Tibial nerve (tissue), 4 donors: ENCODE data around the gene NOTCH3. TPM values are rescaled to one million over a fixed set of nuclear protein-coding genes. Genes with fewer than 3 reads are reported as not detected.

Source experiments
- DNase-seq, 2 donors: peaks; one replicate each; pipeline ENCODE4 v3.0.0-alpha.2; 2019; ENCODE audit warnings: low spot score in 2 of 2
- H3K27ac ChIP-seq, 4 donors: fragments of 200-600 bp; sonication (generic) in 3 of 4; one replicate each; pipeline ENCODE4 v1.5.1; 2017 to 2019; ENCODE audit warnings: mild to moderate bottlenecking in 1 of 4
- H3K27me3 ChIP-seq, 2 donors: fragments of 200-600 bp; sonication (generic) in 1 of 2; one replicate each; pipeline versions ENCODE4 v1.5.1 to v1.6.0; 2017 to 2019
- H3K36me3 ChIP-seq, 3 donors: fragments of 200-600 bp; sonication (generic); one replicate each; pipeline ENCODE4 v1.5.1; 2018 to 2019
- H3K4me1 ChIP-seq, 4 donors: fragments of 200-600 bp; sonication (generic) in 3 of 4; one replicate each; pipeline ENCODE4 v1.5.1; 2017 to 2019
- H3K4me3 ChIP-seq, 4 donors: fragments of 200-600 bp; sonication (generic) in 3 of 4; one replicate each; pipeline ENCODE4 v1.5.1; 2017 to 2019; ENCODE audit warnings: mild to moderate bottlenecking in 1 of 4, moderate library complexity in 1 of 4
- H3K9me3 ChIP-seq, 4 donors: fragments of 200-600 bp; sonication (generic) in 3 of 4; one replicate each; pipeline ENCODE4 v1.5.1; 2017 to 2019
- CTCF ChIP-seq, 5 experiments: fragments of 200-600 bp in 3 of 5; fragments of 450-650 bp in 2 of 5; sonication (generic) in 3 of 5; IDR thresholded peaks; one replicate each; pipeline ENCODE4 v1.5.1; 2016 to 2019; ENCODE audit warnings: antibody characterized with exemption in 5 of 5, mild to moderate bottlenecking in 3 of 5, moderate library complexity in 2 of 5
- EP300 ChIP-seq, 2 donors: sonication (generic); formaldehyde crosslinking; IDR thresholded peaks; one replicate each; pipeline ENCODE4 v1.6.1; 2017; ENCODE audit warnings: antibody characterized with exemption in 2 of 2, mild to moderate bottlenecking in 1 of 2
- POLR2A ChIP-seq, 2 donors: fragments of 450-650 bp; IDR thresholded peaks; one replicate each; pipeline ENCODE4 v1.6.1; 2017; ENCODE audit warnings: antibody characterized with exemption in 2 of 2, mild to moderate bottlenecking in 2 of 2, moderate library complexity in 2 of 2
- WGBS, 2 donors: methylation state at CpG; one replicate each; pipeline ENCODE4 v1.1.5; 2018; 5-methylcytosine and 5-hydroxymethylcytosine counted together
- total RNA-seq, 4 donors: library from RNA; depleted of rRNA; stranded (reverse); fragments of >200 nt; gene quantifications; one replicate each; pipeline ENCODE4 v1.1.0, GENCODE V29; 2016

The NOTCH3 gene
- total RNA-seq, 4 donors from 2014 or later: 34.3 to 86.1 (median 53.2) TPM

- TF ChIP-seq POLR2A (IDR thresholded peaks at IDR 0.05): no peak
- no peak for TF ChIP-seq CTCF (IDR thresholded peaks at IDR 0.05)
- no peak for TF ChIP-seq EP300 (IDR thresholded peaks at IDR 0.05)
- Histone ChIP-seq H3K27ac (peak overlapping the region in 1 of 4 donors; percentile 86), H3K9me3 (no peaks in the 10 kb centered on the region), H3K36me3 (no peaks in the 10 kb centered on the region), H3K27me3 (peaks cover 0 to 26% of the 10 kb centered on the region in 2 donors), H3K4me3 (peak overlapping the region in 1 of 4 donors; percentile 58), H3K4me1 (peaks cover 0 to 34% (median 16%) of the 10 kb centered on the region in 4 donors)
- DNase-seq: no peak
- 90 to 92% methylated on average over 18 of the region's 18 CpGs for WGBS, 2 donors
Observed at GRCh38 chr19:15201374-15202023, 704 bp upstream of the NOTCH3 start.

- Histone ChIP-seq H3K27me3 (peaks cover 0 to 39% of the 10 kb centered on the region in 2 donors), H3K9me3 (no peaks in the 10 kb centered on the region), H3K4me1 (peaks cover 0 to 50% (median 16%) of the 10 kb centered on the region in 4 donors), H3K4me3 (peak overlapping the region; percentile 36 to 58 (median 46)), H3K27ac (peak overlapping the region; percentile 28 to 88 (median 79)), H3K36me3 (no peaks in the 10 kb centered on the region)
- 6 to 16% methylated on average over 6 to 12 of the region's 82 CpGs for WGBS, 2 donors
- no peak for TF ChIP-seq POLR2A (IDR thresholded peaks at IDR 0.05)
- no peak for TF ChIP-seq CTCF (IDR thresholded peaks at IDR 0.05)
- no peak for TF ChIP-seq EP300 (IDR thresholded peaks at IDR 0.05)
- DNase-seq: no peak
Observed at GRCh38 chr19:15199661-15200552, 888 bp downstream of the NOTCH3 start.

- Histone ChIP-seq H3K27me3 (peaks cover 0 to 43% of the 10 kb centered on the region in 2 donors), H3K27ac (peak overlapping the region in 3 of 4 donors; percentile 72 to 88 (median 86)), H3K4me3 (peak overlapping the region in 2 of 4 donors; percentile 36 to 58), H3K9me3 (no peaks in the 10 kb centered on the region), H3K36me3 (no peaks in the 10 kb centered on the region), H3K4me1 (peaks cover 0 to 55% (median 16%) of the 10 kb centered on the region in 4 donors)
- WGBS, 2 donors: 66% methylated on average over 12 to 15 of the region's 15 CpGs
- DNase-seq: no peak
- TF ChIP-seq POLR2A (IDR thresholded peaks at IDR 0.05): no peak
- TF ChIP-seq CTCF (IDR thresholded peaks at IDR 0.05): no peak
- TF ChIP-seq EP300 (IDR thresholded peaks at IDR 0.05): no peak
Observed at GRCh38 chr19:15198951-15199660, 1.7 kb downstream of the NOTCH3 start.

- WGBS, 2 donors: 17 to 44% methylated on average over 8 of the region's 8 CpGs
- Histone ChIP-seq H3K36me3 (no peaks in the 10 kb centered on the region), H3K27me3 (peaks cover 0 to 43% of the 10 kb centered on the region in 2 donors), H3K9me3 (no peaks in the 10 kb centered on the region), H3K27ac (peak overlapping the region in 1 of 4 donors; percentile 79), H3K4me1 (peaks cover 0 to 55% (median 16%) of the 10 kb centered on the region in 4 donors), H3K4me3 (peak overlapping the region in 1 of 4 donors; percentile 0)
- TF ChIP-seq POLR2A (IDR thresholded peaks at IDR 0.05) (no peak), EP300 (IDR thresholded peaks at IDR 0.05) (no peak), CTCF (IDR thresholded peaks at IDR 0.05) (no peak)
- DNase-seq: no peak
Observed at GRCh38 chr19:15197942-15198341, 2.9 kb downstream of the NOTCH3 start.
